ENCODE data around the gene RASGRP4.

RASGRP4 gene

DNA sequence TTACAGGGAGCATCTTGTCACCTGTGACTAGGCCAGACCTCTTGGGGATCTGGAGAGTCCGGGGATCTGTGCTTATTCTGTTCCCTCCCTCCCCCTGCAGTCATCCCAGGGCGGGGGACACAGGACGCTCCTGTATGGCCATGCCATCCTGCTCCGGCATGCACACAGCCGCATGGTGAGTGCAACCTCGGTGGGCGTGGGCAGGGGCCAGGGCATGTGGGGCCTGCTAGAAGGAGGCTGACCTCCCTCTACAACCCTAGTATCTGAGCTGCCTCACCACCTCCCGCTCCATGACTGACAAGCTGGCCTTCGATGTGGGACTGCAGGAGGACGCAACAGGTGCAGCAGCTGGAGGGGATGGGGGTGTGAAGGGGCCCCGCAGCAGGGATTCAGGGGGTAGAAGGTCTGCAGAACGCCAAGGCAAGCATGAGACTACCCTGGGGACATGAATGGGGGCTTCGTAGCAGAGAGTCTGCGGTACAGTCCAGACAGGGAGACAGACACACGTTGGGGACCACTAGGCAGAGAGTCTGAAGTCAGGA lies 17.5 kb upstream of the RASGRP4 start:
- H3K27ac ChIP-seq (ENCODE audit: extremely low read depth, low read depth, low read length): no peak overlapping the region
- no peak overlapping the region for H3K4me3 ChIP-seq (ENCODE audit: low read depth, low read length)
- H3K36me3 ChIP-seq (ENCODE audit: control insufficient read depth in 2 of 2, insufficient read depth in 1 of 2, low read length in 2 of 2): no peaks in the 10 kb centered on the region
- H3K9me3 ChIP-seq (ENCODE audit: control insufficient read depth, insufficient read depth, low read depth, low read length): no peaks in the 10 kb centered on the region
- no peaks in the 10 kb centered on the region for H3K4me1 ChIP-seq (ENCODE audit: control insufficient read depth, insufficient read depth, low read length)
- no peak for TF ChIP-seq ZNF558 (tag by site-specific recombination; IDR thresholded peaks at IDR 0.05)
- TF ChIP-seq, protein P1, sequence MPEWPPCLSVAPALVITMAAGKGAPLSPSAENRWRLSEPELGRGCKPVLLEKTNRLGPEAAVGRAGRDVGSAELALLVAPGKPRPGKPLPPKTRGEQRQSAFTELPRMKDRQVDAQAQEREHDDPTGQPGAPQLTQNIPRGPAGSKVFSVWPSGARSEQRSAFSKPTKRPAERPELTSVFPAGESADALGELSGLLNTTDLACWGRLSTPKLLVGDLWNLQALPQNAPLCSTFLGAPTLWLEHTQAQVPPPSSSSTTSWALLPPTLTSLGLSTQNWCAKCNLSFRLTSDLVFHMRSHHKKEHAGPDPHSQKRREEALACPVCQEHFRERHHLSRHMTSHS (tag by site-specific recombination; IDR thresholded peaks at IDR 0.05): no peak
- TF ChIP-seq ZSCAN23 (tag by site-specific recombination; IDR thresholded peaks at IDR 0.05): no peak
- peak; percentile 97 for TF ChIP-seq SCRT2 (tag by site-specific recombination; IDR thresholded peaks at IDR 0.05)
- TF ChIP-seq SCRT1 (tag by site-specific recombination; IDR thresholded peaks at IDR 0.05; ENCODE audit: borderline replicate concordance): peak; percentile 96
- TF ChIP-seq ZNF16 (tag by site-specific recombination; IDR thresholded peaks at IDR 0.05; ENCODE audit: low read depth): peak; percentile 70; the same call in 1 of the 2 replicates
- no peak for TF ChIP-seq HOXA7 (CRISPR knock-in tag; IDR thresholded peaks at IDR 0.05; ENCODE audit: borderline replicate concordance)
- no peak for TF ChIP-seq ZFHX2 (tag by site-specific recombination; conservative IDR thresholded peaks at IDR 0.05)
- TF ChIP-seq, protein P2, sequence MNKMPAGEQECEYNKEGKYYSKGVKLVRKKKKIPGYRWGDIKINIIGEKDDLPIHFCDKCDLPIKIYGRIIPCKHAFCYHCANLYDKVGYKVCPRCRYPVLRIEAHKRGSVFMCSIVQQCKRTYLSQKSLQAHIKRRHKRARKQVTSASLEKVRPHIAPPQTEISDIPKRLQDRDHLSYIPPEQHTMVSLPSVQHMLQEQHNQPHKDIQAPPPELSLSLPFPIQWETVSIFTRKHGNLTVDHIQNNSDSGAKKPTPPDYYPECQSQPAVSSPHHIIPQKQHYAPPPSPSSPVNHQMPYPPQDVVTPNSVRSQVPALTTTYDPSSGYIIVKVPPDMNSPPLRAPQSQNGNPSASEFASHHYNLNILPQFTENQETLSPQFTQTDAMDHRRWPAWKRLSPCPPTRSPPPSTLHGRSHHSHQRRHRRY (tag by site-specific recombination; IDR thresholded peaks at IDR 0.05): no peak
- no peak for TF ChIP-seq ZNF184 (tag by site-specific recombination; IDR thresholded peaks at IDR 0.05)
- CTCF ChIA-PET: no interaction called here
- POLR2A ChIA-PET: no interaction called here

DNA sequence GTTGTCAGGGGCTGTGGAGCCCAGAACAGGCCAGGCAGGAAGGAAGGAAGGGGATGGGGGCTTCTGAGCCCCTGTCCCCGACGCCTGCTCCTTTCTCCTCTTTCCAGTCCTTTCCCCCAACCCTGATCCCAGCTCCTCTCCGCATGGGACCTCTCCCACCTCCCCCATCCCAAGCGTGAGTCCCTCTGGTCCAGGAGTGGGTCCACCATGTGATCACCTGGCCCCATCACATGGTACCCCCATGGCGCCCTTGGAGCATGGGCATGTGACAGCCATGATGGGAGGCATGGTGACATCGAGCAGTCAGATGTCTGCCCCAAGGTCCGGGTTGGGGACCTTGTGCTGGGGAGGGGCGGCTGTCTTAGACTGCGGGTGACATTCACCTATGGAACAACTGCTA lies 16.7 kb upstream of the RASGRP4 start:
- Histone ChIP-seq H3K4me3 (ENCODE audit: low read depth, low read length) (no peak overlapping the region), H3K4me1 (ENCODE audit: control insufficient read depth, insufficient read depth, low read length) (no peaks in the 10 kb centered on the region), H3K9me3 (ENCODE audit: control insufficient read depth, insufficient read depth, low read depth, low read length) (no peaks in the 10 kb centered on the region), H3K27ac (ENCODE audit: extremely low read depth, low read depth, low read length) (no peak overlapping the region), H3K36me3 (ENCODE audit: control insufficient read depth in 2 of 2, insufficient read depth in 1 of 2, low read length in 2 of 2) (no peaks in the 10 kb centered on the region; a peak in 1 of 3 replicates)
- TF ChIP-seq HOXC10 (CRISPR knock-in tag; IDR thresholded peaks at IDR 0.05): no peak
- TF ChIP-seq, protein P3, sequence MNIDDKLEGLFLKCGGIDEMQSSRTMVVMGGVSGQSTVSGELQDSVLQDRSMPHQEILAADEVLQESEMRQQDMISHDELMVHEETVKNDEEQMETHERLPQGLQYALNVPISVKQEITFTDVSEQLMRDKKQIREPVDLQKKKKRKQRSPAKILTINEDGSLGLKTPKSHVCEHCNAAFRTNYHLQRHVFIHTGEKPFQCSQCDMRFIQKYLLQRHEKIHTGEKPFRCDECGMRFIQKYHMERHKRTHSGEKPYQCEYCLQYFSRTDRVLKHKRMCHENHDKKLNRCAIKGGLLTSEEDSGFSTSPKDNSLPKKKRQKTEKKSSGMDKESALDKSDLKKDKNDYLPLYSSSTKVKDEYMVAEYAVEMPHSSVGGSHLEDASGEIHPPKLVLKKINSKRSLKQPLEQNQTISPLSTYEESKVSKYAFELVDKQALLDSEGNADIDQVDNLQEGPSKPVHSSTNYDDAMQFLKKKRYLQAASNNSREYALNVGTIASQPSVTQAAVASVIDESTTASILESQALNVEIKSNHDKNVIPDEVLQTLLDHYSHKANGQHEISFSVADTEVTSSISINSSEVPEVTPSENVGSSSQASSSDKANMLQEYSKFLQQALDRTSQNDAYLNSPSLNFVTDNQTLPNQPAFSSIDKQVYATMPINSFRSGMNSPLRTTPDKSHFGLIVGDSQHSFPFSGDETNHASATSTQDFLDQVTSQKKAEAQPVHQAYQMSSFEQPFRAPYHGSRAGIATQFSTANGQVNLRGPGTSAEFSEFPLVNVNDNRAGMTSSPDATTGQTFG (tag by site-specific recombination; IDR thresholded peaks at IDR 0.05; ENCODE audit: borderline replicate concordance): 0 out of 2 replicates have a peak, but pooled peaks have one; percentile 18
- POLR2A ChIA-PET: no interaction called here
- CTCF ChIA-PET: no interaction called here

DNA sequence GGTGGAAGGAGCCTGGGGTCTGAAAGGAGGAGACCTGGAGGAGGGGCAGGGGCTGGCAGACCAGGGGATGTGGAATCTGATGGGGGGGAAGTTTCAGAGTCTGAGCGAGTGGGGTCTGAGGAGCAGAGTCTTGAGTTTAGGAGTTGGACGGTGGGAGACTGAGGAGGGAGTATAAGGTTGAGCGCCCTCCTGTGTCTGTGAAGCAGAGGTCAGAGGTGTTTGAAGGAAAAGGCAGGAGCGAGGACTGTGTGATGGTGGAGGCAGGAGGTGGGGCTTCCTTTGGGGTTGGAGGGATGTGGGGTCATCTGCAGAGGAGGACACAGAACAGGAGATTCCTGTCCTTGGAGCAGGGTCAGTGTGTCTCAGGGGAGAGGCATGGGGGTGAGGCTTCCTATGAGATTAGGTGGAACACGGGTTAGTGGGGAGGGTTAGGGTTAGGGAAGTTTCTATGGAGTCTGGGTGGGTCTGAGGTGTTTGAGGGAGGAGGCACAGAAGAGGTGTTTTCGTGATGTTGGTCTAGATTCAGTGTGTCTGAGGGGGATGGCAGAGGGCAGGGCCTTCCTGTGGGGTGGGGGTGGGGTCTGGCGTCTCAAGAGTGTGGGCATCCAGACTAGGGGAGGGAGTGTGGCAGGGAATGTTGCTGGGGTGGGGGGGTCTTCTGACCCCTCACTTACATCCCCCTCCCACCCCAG lies 15.8 kb upstream of the RASGRP4 start:
- no peak overlapping the region for H3K27ac ChIP-seq (ENCODE audit: extremely low read depth, low read depth, low read length)
- CTCF ChIA-PET: no interaction called here
- POLR2A ChIA-PET: no interaction called here
- H3K4me3 ChIP-seq (ENCODE audit: low read depth, low read length): no peak overlapping the region
- H3K36me3 ChIP-seq (ENCODE audit: control insufficient read depth in 2 of 2, insufficient read depth in 1 of 2, low read length in 2 of 2): no peaks in the 10 kb centered on the region; a peak in 1 of 3 replicates
- H3K9me3 ChIP-seq (ENCODE audit: control insufficient read depth, insufficient read depth, low read depth, low read length): no peaks in the 10 kb centered on the region
- H3K4me1 ChIP-seq (ENCODE audit: control insufficient read depth, insufficient read depth, low read length): no peaks in the 10 kb centered on the region
- TF ChIP-seq ZBTB7A (tag by site-specific recombination; IDR thresholded peaks at IDR 0.05; ENCODE audit: low read depth) (peak; percentile 74; the same call in 1 of the 2 replicates), ZNF311 (tag by site-specific recombination; IDR thresholded peaks at IDR 0.05; ENCODE audit: borderline replicate concordance) (peak; percentile 47; the same call in 1 of the 2 replicates), ZNF558 (tag by site-specific recombination; IDR thresholded peaks at IDR 0.05) (no peak), ZNF600 (tag by site-specific recombination; IDR thresholded peaks at IDR 0.05) (0 out of 2 replicates have a peak, but pooled peaks have one; percentile 24), ZSCAN23 (tag by site-specific recombination; IDR thresholded peaks at IDR 0.05) (no peak), ZNF521 (tag by site-specific recombination; IDR thresholded peaks at IDR 0.05) (0 out of 2 replicates have a peak, but pooled peaks have one; percentile 34), GLIS2 (tag by site-specific recombination; IDR thresholded peaks at IDR 0.05) (peak; percentile 51), ZNF157 (tag by site-specific recombination; IDR thresholded peaks at IDR 0.05) (0 out of 2 replicates have a peak, but pooled peaks have one; percentile 13)
- TF ChIP-seq, protein P4, sequence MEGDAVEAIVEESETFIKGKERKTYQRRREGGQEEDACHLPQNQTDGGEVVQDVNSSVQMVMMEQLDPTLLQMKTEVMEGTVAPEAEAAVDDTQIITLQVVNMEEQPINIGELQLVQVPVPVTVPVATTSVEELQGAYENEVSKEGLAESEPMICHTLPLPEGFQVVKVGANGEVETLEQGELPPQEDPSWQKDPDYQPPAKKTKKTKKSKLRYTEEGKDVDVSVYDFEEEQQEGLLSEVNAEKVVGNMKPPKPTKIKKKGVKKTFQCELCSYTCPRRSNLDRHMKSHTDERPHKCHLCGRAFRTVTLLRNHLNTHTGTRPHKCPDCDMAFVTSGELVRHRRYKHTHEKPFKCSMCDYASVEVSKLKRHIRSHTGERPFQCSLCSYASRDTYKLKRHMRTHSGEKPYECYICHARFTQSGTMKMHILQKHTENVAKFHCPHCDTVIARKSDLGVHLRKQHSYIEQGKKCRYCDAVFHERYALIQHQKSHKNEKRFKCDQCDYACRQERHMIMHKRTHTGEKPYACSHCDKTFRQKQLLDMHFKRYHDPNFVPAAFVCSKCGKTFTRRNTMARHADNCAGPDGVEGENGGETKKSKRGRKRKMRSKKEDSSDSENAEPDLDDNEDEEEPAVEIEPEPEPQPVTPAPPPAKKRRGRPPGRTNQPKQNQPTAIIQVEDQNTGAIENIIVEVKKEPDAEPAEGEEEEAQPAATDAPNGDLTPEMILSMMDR (tag by site-specific recombination; IDR thresholded peaks at IDR 0.05): peak; percentile 74
- TF ChIP-seq, protein P5, sequence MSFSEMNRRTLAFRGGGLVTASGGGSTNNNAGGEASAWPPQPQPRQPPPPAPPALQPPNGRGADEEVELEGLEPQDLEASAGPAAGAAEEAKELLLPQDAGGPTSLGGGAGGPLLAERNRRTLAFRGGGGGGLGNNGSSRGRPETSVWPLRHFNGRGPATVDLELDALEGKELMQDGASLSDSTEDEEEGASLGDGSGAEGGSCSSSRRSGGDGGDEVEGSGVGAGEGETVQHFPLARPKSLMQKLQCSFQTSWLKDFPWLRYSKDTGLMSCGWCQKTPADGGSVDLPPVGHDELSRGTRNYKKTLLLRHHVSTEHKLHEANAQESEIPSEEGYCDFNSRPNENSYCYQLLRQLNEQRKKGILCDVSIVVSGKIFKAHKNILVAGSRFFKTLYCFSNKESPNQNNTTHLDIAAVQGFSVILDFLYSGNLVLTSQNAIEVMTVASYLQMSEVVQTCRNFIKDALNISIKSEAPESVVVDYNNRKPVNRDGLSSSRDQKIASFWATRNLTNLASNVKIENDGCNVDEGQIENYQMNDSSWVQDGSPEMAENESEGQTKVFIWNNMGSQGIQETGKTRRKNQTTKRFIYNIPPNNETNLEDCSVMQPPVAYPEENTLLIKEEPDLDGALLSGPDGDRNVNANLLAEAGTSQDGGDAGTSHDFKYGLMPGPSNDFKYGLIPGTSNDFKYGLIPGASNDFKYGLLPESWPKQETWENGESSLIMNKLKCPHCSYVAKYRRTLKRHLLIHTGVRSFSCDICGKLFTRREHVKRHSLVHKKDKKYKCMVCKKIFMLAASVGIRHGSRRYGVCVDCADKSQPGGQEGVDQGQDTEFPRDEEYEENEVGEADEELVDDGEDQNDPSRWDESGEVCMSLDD (tag by site-specific recombination; IDR thresholded peaks at IDR 0.05): 0 out of 2 replicates have a peak, but pooled peaks have one; percentile 14
